ENCODE results near the gene CCDC92B.
"Not testable (repeated sequence)": the region's sequence is repeated elsewhere in the genome, so short reads cannot be mapped to it uniquely, and the experiment has no call there.

Gene CCDC92B

GRCh38 chr17:2749058-2749783 is at the start of gene CCDC92B:
Gene CCDC92B (minus strand): TSS chr17:2749652. CDS start chr17:2735145, 14,507 bp downstream.
- no peak for DNase-seq

GRCh38 chr17:2798678-2799077 is 49.2 kb upstream of the CCDC92B start:
- DNase-seq = no peak

- DNase-seq = no peak
Measured at GRCh38 chr17:2798188-2798587, 48.7 kb upstream of the CCDC92B start.

- no peak for DNase-seq
Measured at GRCh38 chr17:2797637-2798036, 48.2 kb upstream of the CCDC92B start.

GRCh38 chr17:2797226-2797625 is 47.8 kb upstream of the CCDC92B start:
- DNase-seq = no peak

GRCh38 chr17:2796164-2797125 is 47.0 kb upstream of the CCDC92B start, which contains the start of gene RAP1GAP2:
Gene RAP1GAP2 (plus strand): TSS chr17:2796438. CDS start chr17:2796528, 90 bp downstream.
- peak; percentile 86 for DNase-seq

- DNase-seq = no peak
Measured at GRCh38 chr17:2795441-2796163, 46.1 kb upstream of the CCDC92B start.

- DNase-seq = no peak
Measured at GRCh38 chr17:2794111-2794803, 44.8 kb upstream of the CCDC92B start.

- DNase-seq = no peak
Measured at GRCh38 chr17:2792366-2793169, 43.1 kb upstream of the CCDC92B start.

GRCh38 chr17:2789700-2790099 is 40.2 kb upstream of the CCDC92B start:
- no peak for DNase-seq

GRCh38 chr17:2786176-2786881 is 36.9 kb upstream of the CCDC92B start:
- DNase-seq = peak; percentile 96

GRCh38 chr17:2785376-2785775 is 35.9 kb upstream of the CCDC92B start:
- peak; percentile 90 for DNase-seq

GRCh38 chr17:2784864-2785263 is 35.4 kb upstream of the CCDC92B start:
- no peak for DNase-seq

- DNase-seq = no peak
Measured at GRCh38 chr17:2783310-2784030, 34.0 kb upstream of the CCDC92B start.

- no peak for DNase-seq
Measured at GRCh38 chr17:2782055-2782454, 32.6 kb upstream of the CCDC92B start.

GRCh38 chr17:2781598-2781997 is 32.1 kb upstream of the CCDC92B start:
- not testable (repeated sequence) for DNase-seq

- DNase-seq = no peak
Measured at GRCh38 chr17:2780931-2781454, 31.5 kb upstream of the CCDC92B start.

GRCh38 chr17:2780256-2780655 is 30.8 kb upstream of the CCDC92B start:
- DNase-seq = no peak

- DNase-seq = no peak
Measured at GRCh38 chr17:2779545-2779944, 30.1 kb upstream of the CCDC92B start.

- no peak for DNase-seq
Measured at GRCh38 chr17:2778489-2778888, 29.0 kb upstream of the CCDC92B start.
